HL-60/S4 (cell line): ENCODE data around the gene NDC80.

Experiments
- in situ Hi-C: fragments of 300-500 bp; cut with MboI; formaldehyde crosslinking; loops from 2 replicates; pipeline ENCODE4 v1.14.3; 2022; ENCODE audit warnings: low sequenced_read_pairs

Gene NDC80

GRCh38 chr18:2554696-2555095, 16.7 kb upstream of the NDC80 start:
- in situ Hi-C loops = no loop called here

- in situ Hi-C loops = no loop called here
Observed at GRCh38 chr18:2555895-2556294, 15.5 kb upstream of the NDC80 start.

GRCh38 chr18:2557536-2557935, 13.8 kb upstream of the NDC80 start:
- in situ Hi-C loops = no loop called here

DNA sequence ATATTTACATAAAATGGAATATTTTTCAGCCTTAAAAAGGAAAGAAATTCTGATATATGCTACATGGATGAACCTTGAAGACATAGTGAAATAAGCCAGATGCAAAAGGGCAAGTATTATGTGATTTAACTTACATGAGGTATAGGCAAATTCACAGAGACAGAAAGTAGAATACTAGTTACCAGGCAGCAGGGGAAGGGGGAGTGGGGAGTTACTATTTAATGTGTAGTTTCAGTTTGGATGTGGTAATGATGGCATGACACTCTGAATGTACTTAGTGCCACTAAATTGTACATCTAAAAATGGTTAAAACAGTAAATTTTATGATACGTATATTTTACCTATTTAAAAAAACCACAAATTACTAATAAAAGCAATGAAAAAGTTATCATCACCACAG, 12.1 kb upstream of the NDC80 start:
- in situ Hi-C loops = no loop called here

- in situ Hi-C loops = no loop called here
Observed at GRCh38 chr18:2564373-2564772, 7.0 kb upstream of the NDC80 start.

DNA sequence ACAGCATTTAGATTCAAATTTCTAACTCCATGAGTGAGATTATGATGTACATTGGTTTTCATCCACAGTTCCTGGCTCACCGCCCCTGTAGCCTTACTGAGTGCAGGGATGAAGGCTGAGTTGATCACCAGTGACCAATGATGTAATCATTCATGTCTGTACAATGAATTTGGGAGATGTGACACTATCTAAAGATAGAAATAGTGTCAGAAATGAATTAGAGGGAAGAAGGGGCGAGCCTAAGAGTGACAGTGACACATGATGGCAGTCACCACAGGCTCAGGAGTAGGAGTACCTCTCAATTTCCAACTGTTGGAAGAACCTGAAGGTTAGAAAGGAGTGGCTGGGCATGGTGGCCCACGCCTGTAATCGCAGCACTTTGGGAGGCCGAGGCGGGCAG, 3.2 kb upstream of the NDC80 start:
- in situ Hi-C loops = no loop called here

GRCh38 chr18:2568605-2569004, 2.8 kb upstream of the NDC80 start:
- in situ Hi-C loops = no loop called here

DNA sequence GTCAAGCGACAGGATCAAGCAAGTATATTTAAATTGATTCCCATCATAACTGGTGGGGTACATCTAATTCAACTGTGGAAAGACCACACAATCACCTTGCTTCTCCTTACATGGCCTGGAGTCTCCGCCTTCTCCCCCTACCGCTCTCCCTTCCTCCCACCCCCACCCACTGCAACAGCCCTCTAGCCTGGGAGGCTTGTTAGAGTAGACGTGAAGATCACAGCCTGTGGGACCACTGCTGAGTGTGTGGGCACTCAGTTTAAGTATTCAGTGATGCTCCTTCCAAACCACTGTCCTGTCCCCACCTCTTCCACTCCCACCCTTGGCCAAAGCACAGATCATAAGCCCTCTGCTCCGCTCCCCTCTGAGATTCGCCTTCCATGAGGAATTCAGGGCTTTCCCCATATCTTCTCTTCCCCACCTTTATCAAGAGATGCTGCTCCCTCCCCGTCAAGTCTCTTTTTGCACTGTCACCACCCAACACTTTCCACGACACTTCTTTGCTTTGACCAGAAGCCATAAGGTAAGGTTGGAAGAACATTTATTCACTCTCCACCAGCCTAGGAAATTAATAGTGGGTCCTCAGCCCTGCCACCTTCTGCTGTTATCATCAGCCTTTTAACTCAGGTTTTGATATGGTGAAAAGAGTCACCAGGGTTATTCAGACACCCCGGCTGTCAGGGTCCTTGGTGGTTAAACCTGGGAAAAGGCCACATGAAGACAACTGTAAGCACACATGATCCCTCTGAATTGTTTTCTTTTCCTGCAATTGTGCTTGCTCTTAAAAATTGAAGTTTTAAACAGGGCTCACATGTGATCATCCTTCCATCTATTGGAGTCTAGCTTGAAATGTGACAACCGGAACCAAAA, 1.8 kb upstream of the NDC80 start:
- in situ Hi-C loops = no loop called here

- in situ Hi-C loops = no loop called here
Observed at GRCh38 chr18:2570772-2571199, 571 bp upstream of the NDC80 start.

DNA sequence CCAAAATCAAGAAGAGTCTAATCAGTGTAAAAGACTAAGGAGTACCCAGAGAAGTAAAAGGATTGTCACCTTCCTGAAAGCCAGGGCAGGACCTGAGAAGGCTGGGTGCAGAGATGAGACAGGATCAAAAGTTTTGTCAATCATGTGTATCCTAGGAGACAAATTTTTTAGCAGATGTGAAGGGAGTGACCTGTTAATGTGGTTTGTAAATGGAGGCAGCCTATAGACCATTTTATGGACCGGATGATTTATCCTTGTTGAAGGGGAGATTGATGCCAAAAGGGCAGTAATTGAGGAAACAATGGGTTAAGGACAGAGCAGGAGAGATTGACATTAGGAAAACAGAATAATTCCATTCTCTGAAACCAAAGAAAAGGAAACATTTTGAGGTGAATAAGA, 813 bp downstream of the NDC80 start:
- in situ Hi-C loops = no loop called here

DNA sequence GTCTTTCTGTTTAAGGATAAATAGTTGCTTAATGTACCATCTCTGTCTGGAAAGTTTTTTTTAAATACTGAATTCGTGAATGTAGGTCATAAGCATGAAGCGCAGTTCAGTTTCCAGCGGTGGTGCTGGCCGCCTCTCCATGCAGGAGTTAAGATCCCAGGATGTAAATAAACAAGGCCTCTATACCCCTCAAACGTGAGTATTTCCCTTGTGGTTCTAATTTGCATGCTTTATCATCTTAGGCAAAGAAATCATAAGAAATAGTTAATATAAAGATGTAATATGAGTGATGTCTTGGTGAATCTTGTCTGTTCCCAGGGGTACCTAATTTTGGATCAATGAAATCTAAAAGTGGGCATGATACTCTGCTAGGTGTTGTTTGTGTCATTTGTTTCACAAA, 1.5 kb downstream of the NDC80 start:
- in situ Hi-C loops = no loop called here

- in situ Hi-C loops = no loop called here
Observed at GRCh38 chr18:2573408-2573807, 2.1 kb downstream of the NDC80 start.

- in situ Hi-C loops = no loop called here
Observed at GRCh38 chr18:2587788-2588187, 16.4 kb downstream of the NDC80 start.

DNA sequence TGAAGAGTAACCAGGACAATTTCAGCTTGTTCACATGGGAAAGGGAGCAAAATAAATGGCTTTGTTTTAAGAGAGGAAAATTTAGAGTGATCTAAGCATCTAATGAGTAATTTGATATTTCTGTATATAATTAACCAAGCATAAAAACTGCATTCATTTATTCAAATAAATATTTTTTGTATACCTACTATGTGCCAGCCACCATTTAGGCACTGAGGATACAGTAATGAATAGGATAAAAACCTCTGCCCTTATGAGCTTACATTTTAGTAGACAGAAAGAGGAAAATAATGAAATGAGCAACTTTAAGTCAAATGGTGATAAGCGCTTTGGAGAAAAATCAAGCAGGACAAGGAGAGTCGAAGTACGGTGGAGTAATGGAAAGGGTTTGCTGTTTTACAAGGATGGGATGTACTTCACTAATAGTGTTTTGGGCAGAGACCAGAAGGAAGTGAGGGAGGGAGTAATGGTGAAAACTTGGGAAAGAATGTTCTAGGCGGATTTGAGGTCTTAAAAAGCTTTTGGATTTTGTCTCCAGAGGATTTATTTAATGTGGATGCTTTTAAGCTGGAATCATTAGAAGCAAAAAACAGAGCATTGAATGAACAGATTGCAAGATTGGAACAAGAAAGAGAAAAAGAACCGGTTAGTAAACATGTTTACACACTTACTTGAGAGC, 17.4 kb downstream of the NDC80 start:
- in situ Hi-C loops = no loop called here

- in situ Hi-C loops = no loop called here
Observed at GRCh38 chr18:2589345-2590068, 18.1 kb downstream of the NDC80 start.

GRCh38 chr18:2590303-2590702, 18.9 kb downstream of the NDC80 start:
- in situ Hi-C loops = no loop called here

GRCh38 chr18:2597639-2598038, 26.3 kb downstream of the NDC80 start:
- in situ Hi-C loops = no loop called here

DNA sequence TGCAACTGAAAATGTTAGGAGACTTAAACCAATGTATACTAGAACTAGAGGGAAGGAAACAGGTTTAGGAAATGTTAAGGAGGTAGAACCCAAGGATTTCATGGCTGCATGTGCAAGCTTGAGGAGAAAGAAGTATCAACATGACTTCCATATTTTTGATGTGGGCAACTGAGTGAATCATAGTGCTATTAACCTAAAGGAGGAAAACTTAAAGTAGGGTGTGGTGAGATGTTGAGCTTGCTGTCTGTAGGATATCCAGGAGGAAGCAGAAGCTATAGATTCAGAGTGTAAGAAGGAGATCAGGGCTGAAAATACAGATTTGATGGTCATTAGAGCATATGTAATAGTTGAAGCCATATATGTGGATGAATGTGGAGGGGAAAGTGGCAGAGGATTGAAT, 31.5 kb downstream of the NDC80 start:
- in situ Hi-C loops = no loop called here

- in situ Hi-C loops = no loop called here
Observed at GRCh38 chr18:2606335-2606734, 35.0 kb downstream of the NDC80 start.

GRCh38 chr18:2609604-2610003, 38.2 kb downstream of the NDC80 start:
- in situ Hi-C loops = no loop called here

DNA sequence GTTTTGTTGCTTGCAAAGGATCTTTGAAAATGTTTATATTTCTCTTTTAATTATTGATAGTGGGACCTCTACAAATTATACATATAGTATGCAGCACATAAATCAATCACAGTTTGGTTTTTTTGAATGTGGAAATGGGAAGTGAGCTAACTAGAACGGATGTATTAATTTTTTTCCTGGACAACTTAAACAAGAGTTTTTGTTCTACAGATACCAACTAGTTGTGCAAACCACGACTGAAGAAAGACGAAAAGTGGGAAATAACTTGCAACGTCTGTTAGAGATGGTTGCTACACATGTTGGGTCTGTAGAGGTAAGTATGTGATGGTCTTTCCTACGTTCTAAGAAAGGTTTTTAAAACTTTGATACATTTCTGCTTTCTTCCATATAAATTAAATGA, 39.2 kb downstream of the NDC80 start:
- in situ Hi-C loops = no loop called here

DNA sequence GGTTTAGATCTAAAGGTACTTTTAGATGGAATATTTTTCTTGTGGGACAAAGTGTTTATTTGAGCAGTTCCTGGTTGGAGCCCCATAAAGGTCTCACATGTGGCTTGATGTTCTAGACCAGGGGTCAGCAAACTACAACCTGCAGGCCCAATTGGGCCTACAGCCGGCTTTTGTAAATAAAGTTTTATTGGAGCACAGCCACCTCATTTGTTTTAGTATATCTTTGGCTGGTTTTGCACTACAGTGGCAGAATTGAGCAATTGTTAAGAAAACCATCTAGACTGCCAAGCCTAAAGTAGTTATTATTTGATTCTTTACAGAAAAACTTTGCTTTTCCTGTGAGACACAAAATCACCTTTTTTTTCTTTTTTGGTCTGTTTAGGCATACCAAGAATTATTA, 41.6 kb downstream of the NDC80 start:
- in situ Hi-C loops = no loop called here
